OCI-LY1 (cell line): ENCODE measurements around the gene LRRC14B.

Experiments used
- H2AFZ ChIP-seq: fragments of 200-600 bp; sonication (generic), shearing (Covaris generic); 2 replicates; pipeline ENCODE4 v1.6.0; 2014; ENCODE audit warnings: antibody characterized with exemption, mild to moderate bottlenecking, low read length
- H3F3A ChIP-seq: fragments of 200-600 bp; sonication (generic), shearing (Covaris generic); 2 replicates; pipeline ENCODE4 v1.6.0; 2014; ENCODE audit warnings: mild to moderate bottlenecking, antibody characterized with exemption, low read length, moderate library complexity; ENCODE audit not compliant: insufficient read depth
- H3K27ac ChIP-seq: fragments of 200-600 bp; sonication (generic); 2 replicates; pipeline ENCODE4 v1.5.1; 2014; ENCODE audit warnings: low read length, mixed run types, mild to moderate bottlenecking, low read depth; ENCODE audit not compliant: poor library complexity, severe bottlenecking
- H3K27me3 ChIP-seq: fragments of 200-600 bp; sonication (generic); 2 replicates; pipeline ENCODE4 v1.6.0; 2014; ENCODE audit warnings: antibody characterized with exemption, mild to moderate bottlenecking, low read length, moderate library complexity; ENCODE audit not compliant: insufficient read depth
- H3K36me3 ChIP-seq: fragments of 200-600 bp; sonication (generic); 2 replicates; pipeline ENCODE4 v1.6.1; 2014; ENCODE audit warnings: mild to moderate bottlenecking, antibody characterized with exemption, low read length, moderate library complexity, mixed read lengths; ENCODE audit not compliant: insufficient read depth
- H3K4me1 ChIP-seq: fragments of 200-600 bp; sonication (generic); 2 replicates; pipeline ENCODE4 v1.5.1; 2014; ENCODE audit warnings: mild to moderate bottlenecking, low read length, moderate library complexity; ENCODE audit not compliant: insufficient read depth, severe bottlenecking
- H3K4me2 ChIP-seq: fragments of 200-600 bp; sonication (generic), shearing (Covaris generic); 2 replicates; pipeline ENCODE4 v1.6.1; 2014; ENCODE audit warnings: low read length
- H3K4me3 ChIP-seq: fragments of 200-600 bp; sonication (generic); 2 replicates; pipeline ENCODE4 v1.5.1; 2014; ENCODE audit warnings: low read length, low read depth, mild to moderate bottlenecking, mixed read lengths; ENCODE audit not compliant: poor library complexity, severe bottlenecking
- H3K79me2 ChIP-seq: fragments of 200-600 bp; shearing (Covaris generic); 2 replicates; pipeline ENCODE4 v1.6.1; 2016; ENCODE audit warnings: mixed run types, low read length, mixed read lengths; ENCODE audit not compliant: insufficient read depth
- H3K9ac ChIP-seq: fragments of 200-600 bp; sonication (generic), shearing (Covaris generic); 2 replicates; pipeline ENCODE4 v1.6.1; 2014; ENCODE audit warnings: mild to moderate bottlenecking, low read length, mixed read lengths
- H3K9me2 ChIP-seq: fragments of 200-600 bp; sonication (generic), shearing (Covaris generic); 2 replicates; pipeline ENCODE4 v1.6.1; 2014; ENCODE audit warnings: low read depth, mild to moderate bottlenecking, low read length, mixed read lengths
- H3K9me3 ChIP-seq: fragments of 200-600 bp; shearing (Covaris generic); 2 replicates; pipeline ENCODE4 v1.6.1; 2014; ENCODE audit warnings: low read length, mixed read lengths
- H4K20me1 ChIP-seq: fragments of 200-600 bp; sonication (generic), shearing (Covaris generic); 2 replicates; pipeline ENCODE4 v1.6.0; 2016; ENCODE audit warnings: mild to moderate bottlenecking, low read length; ENCODE audit not compliant: insufficient read depth
- EZH2 ChIP-seq: fragments of 200-600 bp; sonication (generic), shearing (Covaris generic); IDR thresholded peaks from 2 replicates; pipeline ENCODE4 v1.8.0; 2017; ENCODE audit warnings: borderline replicate concordance, mixed run types, mild to moderate bottlenecking, antibody characterized with exemption, low read length, moderate library complexity, mixed read lengths
- TF ChIP-seq, protein P1 (sequence below): fragments of 200-600 bp; sonication (generic), shearing (Covaris generic); IDR thresholded peaks from 2 replicates; pipeline ENCODE4 v1.5.1; 2017; ENCODE audit warnings: mild to moderate bottlenecking, antibody characterized with exemption, low read length, moderate library complexity, mixed read lengths

Gene LRRC14B

DNA sequence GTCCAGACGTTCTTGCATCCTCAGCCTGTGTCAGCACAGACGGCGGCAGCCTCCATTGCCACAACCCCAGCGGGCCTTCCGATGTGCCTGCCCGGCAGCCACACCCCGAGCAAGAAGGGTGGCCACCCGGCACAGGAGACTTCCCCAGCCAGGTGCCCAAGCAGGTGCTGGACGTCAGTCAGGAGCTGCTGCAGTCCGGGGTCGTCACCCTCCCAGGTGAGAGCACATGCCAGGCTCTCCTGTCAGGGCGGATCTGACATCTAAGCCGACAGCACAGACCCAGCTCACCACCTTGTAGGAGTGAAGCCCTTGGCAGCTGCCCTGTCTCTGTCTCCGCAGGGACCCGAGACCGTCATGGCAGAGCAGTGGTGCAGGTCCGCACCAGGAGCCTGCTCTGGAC lies 48.3 kb upstream of the LRRC14B start:
- no peaks in the 10 kb centered on the region for H3K79me2 ChIP-seq
- no peaks in the 10 kb centered on the region for H3K9me2 ChIP-seq
- H3F3A ChIP-seq: no peaks in the 10 kb centered on the region
- no peaks in the 10 kb centered on the region for H3K36me3 ChIP-seq
- no peak overlapping the region for H3K9ac ChIP-seq
- TF ChIP-seq, protein P1, sequence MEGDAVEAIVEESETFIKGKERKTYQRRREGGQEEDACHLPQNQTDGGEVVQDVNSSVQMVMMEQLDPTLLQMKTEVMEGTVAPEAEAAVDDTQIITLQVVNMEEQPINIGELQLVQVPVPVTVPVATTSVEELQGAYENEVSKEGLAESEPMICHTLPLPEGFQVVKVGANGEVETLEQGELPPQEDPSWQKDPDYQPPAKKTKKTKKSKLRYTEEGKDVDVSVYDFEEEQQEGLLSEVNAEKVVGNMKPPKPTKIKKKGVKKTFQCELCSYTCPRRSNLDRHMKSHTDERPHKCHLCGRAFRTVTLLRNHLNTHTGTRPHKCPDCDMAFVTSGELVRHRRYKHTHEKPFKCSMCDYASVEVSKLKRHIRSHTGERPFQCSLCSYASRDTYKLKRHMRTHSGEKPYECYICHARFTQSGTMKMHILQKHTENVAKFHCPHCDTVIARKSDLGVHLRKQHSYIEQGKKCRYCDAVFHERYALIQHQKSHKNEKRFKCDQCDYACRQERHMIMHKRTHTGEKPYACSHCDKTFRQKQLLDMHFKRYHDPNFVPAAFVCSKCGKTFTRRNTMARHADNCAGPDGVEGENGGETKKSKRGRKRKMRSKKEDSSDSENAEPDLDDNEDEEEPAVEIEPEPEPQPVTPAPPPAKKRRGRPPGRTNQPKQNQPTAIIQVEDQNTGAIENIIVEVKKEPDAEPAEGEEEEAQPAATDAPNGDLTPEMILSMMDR: no peak
- TF ChIP-seq EZH2: no peak
- no peak overlapping the region for H3K4me2 ChIP-seq
- H3K4me3 ChIP-seq: no peak overlapping the region
- H3K27ac ChIP-seq: no peak overlapping the region
- peaks cover 8% of the 10 kb centered on the region for H3K9me3 ChIP-seq
- no peak overlapping the region for H2AFZ ChIP-seq
- H3K27me3 ChIP-seq: no peaks in the 10 kb centered on the region
- no peaks in the 10 kb centered on the region for H4K20me1 ChIP-seq
- H3K4me1 ChIP-seq: no peaks in the 10 kb centered on the region

DNA sequence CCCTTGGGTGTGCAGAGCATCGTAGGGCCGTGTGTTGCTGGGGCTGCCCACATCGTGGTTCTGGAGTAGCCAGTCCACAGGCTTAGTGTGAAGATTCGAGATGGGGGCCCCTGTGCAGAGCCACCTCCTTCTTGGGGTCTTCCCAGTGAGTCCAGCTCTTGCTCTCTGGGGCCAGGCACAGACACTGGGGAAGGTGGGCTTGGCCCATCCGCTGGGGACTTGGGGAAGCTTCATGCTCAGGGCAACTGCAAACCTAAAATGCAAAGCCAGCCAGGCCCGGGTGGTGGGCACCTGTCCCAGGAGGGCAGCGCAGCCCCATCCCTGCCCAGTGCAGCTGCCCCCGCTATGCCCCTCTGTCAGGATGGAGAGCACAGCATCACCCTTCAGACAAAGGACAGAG lies 46.4 kb upstream of the LRRC14B start:
- Histone ChIP-seq H4K20me1 (no peaks in the 10 kb centered on the region), H3K9ac (no peak overlapping the region), H3K79me2 (no peaks in the 10 kb centered on the region), H3K4me2 (no peak overlapping the region), H3K9me3 (peaks cover 8% of the 10 kb centered on the region), H3K27me3 (no peaks in the 10 kb centered on the region), H3K4me3 (no peak overlapping the region), H3K4me1 (no peaks in the 10 kb centered on the region), H3F3A (no peaks in the 10 kb centered on the region), H2AFZ (no peak overlapping the region), H3K27ac (no peak overlapping the region), H3K36me3 (no peaks in the 10 kb centered on the region), H3K9me2 (no peaks in the 10 kb centered on the region)
- no peak for TF ChIP-seq EZH2
- TF ChIP-seq, protein P1: no peak

DNA sequence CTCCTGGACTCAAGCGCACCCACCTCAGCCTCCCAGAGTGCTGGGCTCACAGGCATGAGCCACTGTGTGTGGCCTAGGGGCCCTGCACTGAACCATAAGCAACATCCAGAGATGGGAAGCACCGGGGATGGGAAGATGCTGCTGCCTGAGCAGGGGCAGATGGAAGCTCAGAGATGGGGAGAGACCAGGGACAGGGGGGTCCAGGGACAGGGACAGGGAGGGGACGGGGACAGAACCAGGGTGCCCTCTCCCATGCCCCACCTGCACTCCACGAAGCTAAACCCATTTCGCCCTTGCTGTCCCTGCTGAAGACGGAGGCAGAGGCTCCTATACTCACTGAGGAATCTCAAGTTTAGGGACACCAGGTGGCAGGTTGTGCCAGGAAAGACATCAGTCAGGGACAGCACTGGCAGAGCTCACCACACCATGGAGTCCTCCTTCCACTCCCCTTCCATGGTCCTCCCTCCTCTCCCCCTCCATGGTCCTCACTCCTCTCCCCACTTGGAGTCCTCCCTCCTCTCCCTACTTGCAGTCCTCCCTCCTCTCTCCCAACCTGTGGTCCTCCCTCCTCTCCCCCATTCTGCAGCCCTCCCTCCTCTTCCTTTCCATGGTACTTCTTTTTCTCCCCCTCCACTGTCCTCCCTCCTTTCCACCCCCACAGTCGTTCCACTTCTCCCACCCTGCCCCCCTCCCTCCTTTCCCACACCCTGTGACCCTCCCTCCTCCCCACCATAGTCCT lies 45.5 kb upstream of the LRRC14B start:
- no peak overlapping the region for H3K27ac ChIP-seq
- no peak overlapping the region for H2AFZ ChIP-seq
- H3K4me1 ChIP-seq: no peaks in the 10 kb centered on the region
- no peaks in the 10 kb centered on the region for H3K36me3 ChIP-seq
- H3K27me3 ChIP-seq: no peaks in the 10 kb centered on the region
- H3K9me3 ChIP-seq: peaks cover 8% of the 10 kb centered on the region
- H3F3A ChIP-seq: no peaks in the 10 kb centered on the region
- no peaks in the 10 kb centered on the region for H3K9me2 ChIP-seq
- H3K79me2 ChIP-seq: no peaks in the 10 kb centered on the region
- no peak overlapping the region for H3K9ac ChIP-seq
- H3K4me2 ChIP-seq: no peak overlapping the region
- no peak for TF ChIP-seq EZH2
- TF ChIP-seq, protein P1: no peak
- H3K4me3 ChIP-seq: no peak overlapping the region
- no peaks in the 10 kb centered on the region for H4K20me1 ChIP-seq
